OCI-LY3 (cell line): Measurements from ENCODE around the gene APAF1.

Experiments
- CTCF ChIP-seq: fragments of 200-600, 300-600 bp; sonication (generic); IDR thresholded peaks from 2 replicates; pipeline ENCODE4 v1.5.1; 2014; ENCODE audit warnings: antibody characterized with exemption, low read length, low read depth
- EZH2phosphoT487 ChIP-seq: fragments of 200-600 bp; shearing (Covaris generic); IDR thresholded peaks from 2 replicates; pipeline ENCODE4 v1.6.1; 2018; ENCODE audit warnings: antibody characterized with exemption, mixed run types, low read depth

GRCh38 chr12:98721204-98721702 is 76.2 kb downstream of the APAF1 start:
- TF ChIP-seq CTCF = no peak; the same call in 1 of the 2 replicates
- TF ChIP-seq EZH2phosphoT487 = no peak
